HuH-7.5 (cell line): Measurements from ENCODE around the gene CRIP1.

Source experiments
- DNase-seq: peaks from one replicate; pipeline ENCODE4 v3.0.0; 2011; ENCODE audit warnings: low spot score

CRIP1 gene

GRCh38 chr14:105533391-105533790 is 46.7 kb downstream of the CRIP1 start:
- DNase-seq: no peak

- DNase-seq: no peak
Measured at GRCh38 chr14:105533811-105534498, 47.3 kb downstream of the CRIP1 start.

- DNase-seq: no peak
Measured at GRCh38 chr14:105534586-105534985, 47.9 kb downstream of the CRIP1 start.

GRCh38 chr14:105536051-105536450 is 49.4 kb downstream of the CRIP1 start:
- DNase-seq: no peak

GRCh38 chr14:105536691-105537579 is 50.2 kb downstream of the CRIP1 start:
- no peak for DNase-seq

- peak; percentile 84 for DNase-seq
Measured at GRCh38 chr14:105537580-105538474, 51.1 kb downstream of the CRIP1 start.
